GM21390 (cell line): ENCODE results near the gene ITGA2B.
"Not testable (repeated sequence)": the region's sequence is repeated elsewhere in the genome, so short reads cannot be mapped to it uniquely, and the experiment has no call there.

Experiments used
- ATAC-seq: cut with Tn5 transposase; IDR thresholded peaks from one replicate; pipeline ENCODE4 v1.9.1; 2021; ENCODE audit not compliant: unreplicated experiment

The ITGA2B gene

GRCh38 chr17:44352828-44353671 is 36.4 kb downstream of the ITGA2B start:
- ATAC-seq: no peak

- ATAC-seq: no peak
These were observed 37.3 kb downstream of the ITGA2B start for GRCh38 chr17:44351961-44352827.

GRCh38 chr17:44351464-44351863 is 38.0 kb downstream of the ITGA2B start:
- ATAC-seq: no peak

GRCh38 chr17:44350733-44351226 is 38.7 kb downstream of the ITGA2B start:
- no peak for ATAC-seq

GRCh38 chr17:44349553-44350070 is 39.8 kb downstream of the ITGA2B start:
- ATAC-seq: no peak

- no peak for ATAC-seq
These were observed 40.5 kb downstream of the ITGA2B start for GRCh38 chr17:44348988-44349364.

GRCh38 chr17:44348234-44348987 is 41.0 kb downstream of the ITGA2B start:
- ATAC-seq: peak; percentile 48

- not testable (repeated sequence) for ATAC-seq
These were observed 42.0 kb downstream of the ITGA2B start for GRCh38 chr17:44347206-44348055.

- ATAC-seq: no peak
These were observed 43.2 kb downstream of the ITGA2B start for GRCh38 chr17:44346064-44346844.

GRCh38 chr17:44345454-44346026 is 43.9 kb downstream of the ITGA2B start:
- ATAC-seq: peak; percentile 3

- ATAC-seq: peak; percentile 46
These were observed 44.5 kb downstream of the ITGA2B start, which contains the start of gene GRN for GRCh38 chr17:44344939-44345453. Gene GRN, plus strand, starts transcription at chr17:44345302. Its CDS starts 3,863 bp downstream, at chr17:44349165.

GRCh38 chr17:44343510-44344209 is 45.8 kb downstream of the ITGA2B start:
- no peak for ATAC-seq

- not testable (repeated sequence) for ATAC-seq
These were observed 48.9 kb downstream of the ITGA2B start for GRCh38 chr17:44340553-44340952.

- ATAC-seq: no peak
These were observed 50.7 kb downstream of the ITGA2B start for GRCh38 chr17:44338702-44339101.

GRCh38 chr17:44335968-44336367 is 53.5 kb downstream of the ITGA2B start:
- no peak for ATAC-seq

GRCh38 chr17:44335564-44335963 is 53.9 kb downstream of the ITGA2B start:
- ATAC-seq: no peak

- no peak for ATAC-seq
These were observed 54.7 kb downstream of the ITGA2B start for GRCh38 chr17:44334727-44335126.

GRCh38 chr17:44334315-44334714 is 55.1 kb downstream of the ITGA2B start:
- no peak for ATAC-seq
